ENCODE data around the gene PLA2G4F.

PLA2G4F gene

DNA sequence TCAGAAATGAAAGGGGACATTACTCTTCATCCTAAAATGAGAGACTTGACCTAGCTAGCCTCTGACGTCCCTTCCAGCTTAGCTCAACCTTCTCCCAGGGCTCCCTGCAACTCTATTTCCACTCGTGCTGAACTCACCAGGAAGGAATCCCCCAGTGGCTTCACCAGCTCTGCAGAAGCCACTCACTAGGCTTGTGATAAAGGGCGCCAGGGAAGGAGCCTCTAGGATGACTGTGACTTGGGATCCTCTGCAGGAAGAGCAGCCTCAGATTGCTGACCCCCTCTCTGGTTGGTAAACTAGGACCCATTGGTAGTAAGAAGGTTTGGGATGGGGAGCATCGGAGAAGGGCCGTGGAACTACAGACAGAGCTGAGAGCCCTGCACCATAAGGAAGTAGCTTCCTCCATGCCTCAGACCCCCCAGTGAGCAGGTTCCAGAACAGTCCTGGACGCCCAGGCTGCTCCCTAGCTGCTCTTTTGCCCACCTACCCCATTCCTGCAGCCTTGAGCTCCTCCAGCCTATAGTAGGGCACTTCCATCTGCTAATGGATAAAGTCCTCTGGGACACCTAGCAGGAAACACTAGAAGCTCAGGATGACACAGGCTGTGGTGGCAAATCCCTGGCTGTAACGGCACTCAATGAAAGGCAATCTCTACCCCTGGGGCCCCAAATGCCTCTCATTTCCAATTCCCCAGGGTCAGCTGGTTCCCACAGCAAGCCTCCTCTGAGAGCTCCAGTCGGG lies 26.0 kb downstream of the PLA2G4F start:
- TF ChIP-seq, protein P1, sequence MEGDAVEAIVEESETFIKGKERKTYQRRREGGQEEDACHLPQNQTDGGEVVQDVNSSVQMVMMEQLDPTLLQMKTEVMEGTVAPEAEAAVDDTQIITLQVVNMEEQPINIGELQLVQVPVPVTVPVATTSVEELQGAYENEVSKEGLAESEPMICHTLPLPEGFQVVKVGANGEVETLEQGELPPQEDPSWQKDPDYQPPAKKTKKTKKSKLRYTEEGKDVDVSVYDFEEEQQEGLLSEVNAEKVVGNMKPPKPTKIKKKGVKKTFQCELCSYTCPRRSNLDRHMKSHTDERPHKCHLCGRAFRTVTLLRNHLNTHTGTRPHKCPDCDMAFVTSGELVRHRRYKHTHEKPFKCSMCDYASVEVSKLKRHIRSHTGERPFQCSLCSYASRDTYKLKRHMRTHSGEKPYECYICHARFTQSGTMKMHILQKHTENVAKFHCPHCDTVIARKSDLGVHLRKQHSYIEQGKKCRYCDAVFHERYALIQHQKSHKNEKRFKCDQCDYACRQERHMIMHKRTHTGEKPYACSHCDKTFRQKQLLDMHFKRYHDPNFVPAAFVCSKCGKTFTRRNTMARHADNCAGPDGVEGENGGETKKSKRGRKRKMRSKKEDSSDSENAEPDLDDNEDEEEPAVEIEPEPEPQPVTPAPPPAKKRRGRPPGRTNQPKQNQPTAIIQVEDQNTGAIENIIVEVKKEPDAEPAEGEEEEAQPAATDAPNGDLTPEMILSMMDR (IDR thresholded peaks at IDR 0.05; ENCODE audit: borderline replicate concordance, control extremely low read depth, extremely low read depth, insufficient read depth, missing control alignments): no peak
- no peak for DNase-seq (ENCODE audit: low spot score)
- in situ Hi-C loops (cut with MboI; ENCODE audit: low sequenced_read_pairs, unreplicated experiment): loop anchor here (10.0 kb wide), 1 partner anchor 136 kb away; no protein-coding TSS in a partner anchor

DNA sequence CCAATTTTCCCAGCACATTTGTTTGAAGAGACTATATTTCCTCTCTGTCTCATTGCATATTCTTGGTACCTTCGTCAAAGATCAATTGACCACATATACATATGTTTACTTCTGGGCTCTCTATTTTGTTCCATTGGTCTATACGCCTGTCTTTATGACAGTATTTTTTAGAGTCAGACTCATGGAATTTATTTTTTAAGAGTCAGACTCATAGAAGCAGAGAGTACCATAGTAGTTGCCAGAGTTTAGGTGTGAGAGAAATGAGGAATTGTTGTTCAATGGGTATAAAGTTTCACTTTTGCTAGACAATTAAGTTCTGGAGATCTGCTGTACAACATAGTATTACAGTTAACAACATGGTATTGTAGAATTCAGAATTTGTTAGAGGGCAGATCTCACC lies 27.1 kb downstream of the PLA2G4F start:
- in situ Hi-C loops (cut with MboI; ENCODE audit: low sequenced_read_pairs, unreplicated experiment): no loop called here
- DNase-seq (ENCODE audit: low spot score): no peak
- TF ChIP-seq, protein P1 (IDR thresholded peaks at IDR 0.05; ENCODE audit: borderline replicate concordance, control extremely low read depth, extremely low read depth, insufficient read depth, missing control alignments): no peak

DNA sequence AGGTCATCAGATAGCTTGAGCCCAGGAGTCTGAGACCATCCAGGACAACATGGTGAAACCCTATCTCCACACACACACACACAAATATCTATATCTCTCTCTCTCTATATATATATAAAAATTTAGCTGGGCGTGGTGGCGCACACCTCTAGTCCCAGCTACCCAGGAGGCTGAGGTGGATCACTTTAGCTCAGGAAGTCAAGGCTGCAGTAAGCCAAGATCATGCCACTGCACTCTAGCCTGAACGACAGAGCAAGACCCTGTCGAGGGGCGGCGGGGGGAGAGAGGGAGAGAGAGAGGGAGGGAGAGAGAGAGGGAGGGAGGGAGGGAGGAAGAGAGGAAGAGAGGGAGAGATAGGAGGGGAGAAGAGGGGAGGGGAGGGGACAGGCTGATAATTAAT lies 28.0 kb downstream of the PLA2G4F start:
- no peak for DNase-seq (ENCODE audit: low spot score)
- in situ Hi-C loops (cut with MboI; ENCODE audit: low sequenced_read_pairs, unreplicated experiment): no loop called here
- TF ChIP-seq, protein P1 (IDR thresholded peaks at IDR 0.05; ENCODE audit: borderline replicate concordance, control extremely low read depth, extremely low read depth, insufficient read depth, missing control alignments): no peak

DNA sequence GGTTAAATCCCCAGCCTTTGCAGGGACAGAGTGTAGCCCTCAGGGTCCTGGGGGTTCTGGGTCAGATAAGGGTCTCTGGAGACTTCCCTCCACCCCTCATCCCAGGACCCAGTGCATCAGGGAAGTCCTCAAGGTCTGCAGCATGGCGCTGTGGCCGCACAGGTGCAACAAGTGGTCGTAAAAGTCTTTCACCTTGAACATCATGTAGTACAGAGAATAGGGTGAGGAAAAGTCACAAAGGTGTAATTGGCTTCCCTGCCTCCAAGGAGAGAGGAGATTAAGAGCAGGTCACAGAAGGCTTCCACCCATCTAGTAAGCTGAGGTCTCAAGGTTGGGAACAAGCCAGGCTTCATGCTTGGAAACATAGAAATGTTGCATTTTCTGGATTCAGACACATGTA lies 32.9 kb downstream of the PLA2G4F start:
- in situ Hi-C loops (cut with MboI; ENCODE audit: low sequenced_read_pairs, unreplicated experiment): no loop called here
- TF ChIP-seq, protein P1 (IDR thresholded peaks at IDR 0.05; ENCODE audit: borderline replicate concordance, control extremely low read depth, extremely low read depth, insufficient read depth, missing control alignments): no peak
- DNase-seq (ENCODE audit: low spot score): no peak

DNA sequence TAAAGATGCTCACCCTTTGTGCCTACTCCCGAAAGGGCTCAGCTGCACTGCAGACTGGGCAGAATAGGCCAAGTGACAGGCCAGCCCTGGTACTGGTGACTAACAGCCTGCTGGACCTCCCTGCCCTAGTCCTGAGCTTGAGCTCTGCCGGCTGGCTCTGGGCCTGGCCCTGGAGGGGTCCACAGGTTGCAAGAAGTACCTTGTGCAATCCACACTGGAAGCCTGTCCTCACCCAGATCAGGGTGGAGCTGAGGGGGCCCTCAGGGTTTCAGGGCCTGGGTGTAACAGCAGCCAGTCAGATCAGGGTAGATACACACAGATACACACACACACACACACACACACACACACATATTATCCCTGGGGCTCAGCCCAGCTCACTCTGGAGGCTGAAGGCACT lies 34.8 kb downstream of the PLA2G4F start:
- no peak for DNase-seq (ENCODE audit: low spot score)
- TF ChIP-seq, protein P1 (IDR thresholded peaks at IDR 0.05; ENCODE audit: borderline replicate concordance, control extremely low read depth, extremely low read depth, insufficient read depth, missing control alignments): no peak
- in situ Hi-C loops (cut with MboI; ENCODE audit: low sequenced_read_pairs, unreplicated experiment): no loop called here

DNA sequence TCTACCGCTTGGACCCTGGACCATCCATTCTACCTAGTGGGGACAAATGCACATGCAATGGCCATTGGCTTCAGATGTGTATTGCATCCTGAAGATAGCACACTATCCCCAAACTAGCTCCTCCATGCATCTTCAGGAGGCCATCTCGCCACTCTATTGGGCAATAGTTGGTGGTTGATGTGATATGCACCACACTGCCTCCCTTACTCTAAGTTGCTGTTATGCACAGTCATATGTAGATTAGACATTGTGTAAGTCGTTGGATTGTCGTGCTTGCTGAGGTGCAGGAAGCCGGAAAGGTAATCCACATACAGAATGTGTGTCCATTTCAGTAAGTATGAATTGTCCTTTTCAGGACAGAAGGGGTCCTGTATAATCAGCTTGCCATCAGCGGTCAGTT lies 35.4 kb downstream of the PLA2G4F start:
- in situ Hi-C loops (cut with MboI; ENCODE audit: low sequenced_read_pairs, unreplicated experiment): no loop called here
- DNase-seq (ENCODE audit: low spot score): no peak
- TF ChIP-seq, protein P1 (IDR thresholded peaks at IDR 0.05; ENCODE audit: borderline replicate concordance, control extremely low read depth, extremely low read depth, insufficient read depth, missing control alignments): no peak

Measured in GM13976 (cell line).